Testis (tissue), 3 donors: ENCODE measurements around the gene SPATA6L. TPM values are rescaled to one million over a fixed set of nuclear protein-coding genes. Genes with fewer than 3 reads are reported as not detected.

Experiments
- DNase-seq: peaks from one replicate; pipeline ENCODE4 v3.0.0-alpha.2; 2019
- H3K27ac ChIP-seq, 2 donors: fragments of 200-600 bp; sonication (generic); one replicate each; pipeline ENCODE4 v1.5.1; 2019
- H3K27me3 ChIP-seq: fragments of 200-600 bp; sonication (generic); one replicate; pipeline ENCODE4 v1.5.1; 2019
- H3K36me3 ChIP-seq: fragments of 200-600 bp; sonication (generic); one replicate; pipeline ENCODE4 v1.5.1; 2017; ENCODE audit warnings: low read depth; ENCODE audit errors: missing control alignments
- H3K4me1 ChIP-seq: fragments of 200-600 bp; sonication (generic); one replicate; pipeline ENCODE4 v1.5.1; 2019
- H3K4me3 ChIP-seq, 2 donors: fragments of 200-600 bp; sonication (generic); one replicate each; pipeline ENCODE4 v1.5.1; 2017 to 2019
- H3K9me3 ChIP-seq: fragments of 200-600 bp; sonication (generic); one replicate; pipeline ENCODE4 v1.5.1; 2017
- POLR2A ChIP-seq: fragments of 450-650 bp; IDR thresholded peaks from one replicate; pipeline ENCODE4 v1.6.1; 2017; ENCODE audit warnings: antibody characterized with exemption, mild to moderate bottlenecking, moderate library complexity
- WGBS, 2 donors: methylation state at CpG; one replicate each; pipeline ENCODE4 v1.1.5; 2018; 5-methylcytosine and 5-hydroxymethylcytosine counted together
- intact Hi-C: fragments of 100-400 bp; cut with DNase I; formaldehyde crosslinking; loops from one replicate; pipeline ENCODE4 v1.15.1; 2023; ENCODE audit warnings: low total_unique reads
- polyA plus RNA-seq: library from polyadenylated mRNA; stranded (reverse); fragments of 350-450 nt; fragmentation: Illumina TruSeq; extraction: RNeasy Lipid Tissue Mini Kit (QIAGEN cat#74804); gene quantifications from one replicate; pipeline ENCODE4 v1.2.3, GENCODE V29; 2014; ENCODE audit warnings: low read depth, low replicate concordance; ENCODE audit not compliant: insufficient read depth
- total RNA-seq, 2 donors: library from RNA; depleted of rRNA; stranded (reverse); fragments of >200 nt; gene quantifications; one replicate each; pipeline ENCODE4 v1.2.3, GENCODE V29; 2016
- TF ChIP-seq, protein P1 (sequence below), 3 experiments: fragments of 450-650 bp in 2 of 3; fragments of 200-600 bp in 1 of 3; sonication (generic) in 1 of 3; IDR thresholded peaks; one replicate each; pipeline ENCODE4 v1.5.1; 2016 to 2019; ENCODE audit warnings: antibody characterized with exemption in 3 of 3, mild to moderate bottlenecking in 2 of 3, moderate library complexity in 1 of 3

Gene SPATA6L
- total and polyA plus RNA-seq, 3 donors from 2014 or later: 12.8 to 42.3 (median 27.5) TPM

DNA sequence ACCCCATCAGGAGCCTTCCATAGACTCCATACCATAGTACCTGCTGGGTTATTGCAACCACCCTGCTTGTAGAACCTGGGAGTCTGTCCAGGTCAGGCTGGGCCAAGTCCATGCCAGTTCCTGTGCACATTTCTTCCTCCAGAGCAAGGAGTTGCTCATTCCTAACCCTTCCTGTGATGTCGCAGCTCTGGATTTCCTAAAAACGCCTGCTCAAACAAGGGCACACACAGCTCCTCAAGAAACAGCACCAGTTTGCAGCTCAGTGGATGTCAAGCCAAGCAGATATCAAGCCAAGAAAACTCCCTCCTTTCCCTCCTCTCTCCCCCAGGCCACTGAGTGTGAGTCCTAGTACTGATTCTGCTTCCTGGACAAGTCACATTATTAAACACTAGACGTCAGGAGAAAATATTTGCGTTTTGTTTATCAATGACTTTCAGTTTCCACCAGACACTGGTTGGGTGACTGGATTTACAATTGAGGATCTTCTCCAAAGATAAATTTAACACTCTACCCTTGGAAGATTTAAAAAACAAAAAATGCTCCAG lies 116.5 kb downstream of the SPATA6L start:
- WGBS, 2 donors: 76 to 81% methylated on average over 4 of the region's 4 CpGs
- DNase-seq: no peak
- H3K4me3 ChIP-seq: no peak overlapping the region
- H3K27ac ChIP-seq: no peak overlapping the region
- no peaks in the 10 kb centered on the region for H3K27me3 ChIP-seq
- no peaks in the 10 kb centered on the region for H3K4me1 ChIP-seq
- TF ChIP-seq POLR2A: no peak
- TF ChIP-seq, protein P1, sequence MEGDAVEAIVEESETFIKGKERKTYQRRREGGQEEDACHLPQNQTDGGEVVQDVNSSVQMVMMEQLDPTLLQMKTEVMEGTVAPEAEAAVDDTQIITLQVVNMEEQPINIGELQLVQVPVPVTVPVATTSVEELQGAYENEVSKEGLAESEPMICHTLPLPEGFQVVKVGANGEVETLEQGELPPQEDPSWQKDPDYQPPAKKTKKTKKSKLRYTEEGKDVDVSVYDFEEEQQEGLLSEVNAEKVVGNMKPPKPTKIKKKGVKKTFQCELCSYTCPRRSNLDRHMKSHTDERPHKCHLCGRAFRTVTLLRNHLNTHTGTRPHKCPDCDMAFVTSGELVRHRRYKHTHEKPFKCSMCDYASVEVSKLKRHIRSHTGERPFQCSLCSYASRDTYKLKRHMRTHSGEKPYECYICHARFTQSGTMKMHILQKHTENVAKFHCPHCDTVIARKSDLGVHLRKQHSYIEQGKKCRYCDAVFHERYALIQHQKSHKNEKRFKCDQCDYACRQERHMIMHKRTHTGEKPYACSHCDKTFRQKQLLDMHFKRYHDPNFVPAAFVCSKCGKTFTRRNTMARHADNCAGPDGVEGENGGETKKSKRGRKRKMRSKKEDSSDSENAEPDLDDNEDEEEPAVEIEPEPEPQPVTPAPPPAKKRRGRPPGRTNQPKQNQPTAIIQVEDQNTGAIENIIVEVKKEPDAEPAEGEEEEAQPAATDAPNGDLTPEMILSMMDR (IDR thresholded peaks at IDR 0.05): no peak
- no peaks in the 10 kb centered on the region for H3K36me3 ChIP-seq
- no peaks in the 10 kb centered on the region for H3K9me3 ChIP-seq
- intact Hi-C loops: no loop called here

DNA sequence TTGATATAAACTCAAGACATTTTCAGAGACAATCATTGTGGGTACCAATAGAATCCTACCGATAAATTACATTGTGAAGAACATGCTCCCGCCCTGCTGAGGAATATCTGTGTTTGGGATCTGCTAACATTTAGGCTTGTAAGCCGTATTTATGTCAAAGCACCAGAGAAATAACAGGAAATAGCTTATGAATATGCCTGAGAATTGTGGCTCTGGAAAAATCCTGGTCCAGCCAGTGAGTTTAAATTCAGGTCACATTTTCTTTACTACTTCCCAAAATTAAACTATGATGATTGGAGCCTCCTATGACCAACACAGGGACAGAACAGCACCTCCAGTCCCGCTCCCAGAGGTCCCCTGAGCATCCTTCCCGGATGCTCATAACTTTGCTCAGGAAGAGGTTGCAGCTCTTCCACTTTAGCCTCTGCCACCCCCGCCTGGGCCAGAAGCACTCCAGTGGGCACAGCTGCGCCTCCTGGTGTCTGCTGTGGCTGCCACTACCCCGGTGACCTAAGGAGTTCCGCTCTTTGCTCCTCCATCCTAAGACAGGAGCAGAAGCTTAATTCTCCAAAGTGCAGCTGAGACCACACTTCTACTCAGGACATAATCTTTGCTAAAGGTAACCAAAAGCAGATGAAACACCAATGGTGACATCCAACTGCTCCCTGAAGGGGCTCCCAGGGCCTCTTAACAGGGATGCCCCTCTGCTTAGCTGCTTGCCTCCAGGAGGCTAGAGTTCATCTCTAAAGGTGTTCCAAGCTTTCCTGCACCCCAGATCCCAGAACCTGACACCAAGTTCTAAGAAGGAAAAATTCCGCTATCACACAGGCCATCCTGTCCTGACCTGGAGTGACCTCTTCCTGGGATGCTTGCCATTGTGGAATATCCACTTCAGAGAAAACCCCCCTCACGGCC lies 117.2 kb downstream of the SPATA6L start:
- no peaks in the 10 kb centered on the region for H3K27me3 ChIP-seq
- DNase-seq: peak; percentile 20
- H3K36me3 ChIP-seq: no peaks in the 10 kb centered on the region
- TF ChIP-seq, protein P1 (IDR thresholded peaks at IDR 0.05): no peak
- no peak for TF ChIP-seq POLR2A
- no peak overlapping the region for H3K4me3 ChIP-seq
- no peaks in the 10 kb centered on the region for H3K4me1 ChIP-seq
- 78 to 83% methylated on average over 11 of the region's 11 CpGs for WGBS, 2 donors
- no peaks in the 10 kb centered on the region for H3K9me3 ChIP-seq
- H3K27ac ChIP-seq: no peak overlapping the region
- intact Hi-C loops: no loop called here

Other genes starting within 250 kb of the SPATA6L start
- 1 to 10 TPM in 1 of 2 donors, under 1 TPM in 1; 0.63 to 1.1 TPM for gene SLC1A1, start 176.0 kb downstream of the SPATA6L start, total RNA-seq
- 1.2 TPM for gene SLC1A1, start 176.0 kb downstream of the SPATA6L start, polyA plus RNA-seq
- 10 to 100 TPM in 1 of 2 donors, 1 to 10 TPM in 1; 9.5 to 10.4 TPM for gene PLPP6, start 4.2 kb downstream of the SPATA6L start, total RNA-seq
- gene PLPP6, start 4.2 kb downstream of the SPATA6L start, polyA plus RNA-seq: 10.8 TPM
- 10 to 100 TPM; 31.2 TPM for gene CDC37L1, start 13.1 kb upstream of the SPATA6L start, total RNA-seq
- 18.2 TPM for gene CDC37L1, start 13.1 kb upstream of the SPATA6L start, polyA plus RNA-seq
- 10 to 100 TPM; 18.3 to 24.1 TPM for gene AK3, start 74.7 kb upstream of the SPATA6L start, total RNA-seq
- gene AK3, start 74.7 kb upstream of the SPATA6L start, polyA plus RNA-seq: 23.4 TPM
- 10 to 100 TPM; 28.9 to 37.9 TPM for gene RCL1, start 126.5 kb upstream of the SPATA6L start, total RNA-seq
- gene RCL1, start 126.5 kb upstream of the SPATA6L start, polyA plus RNA-seq: 27.2 TPM